Measurements from ENCODE around the gene CHI3L1. TPM values are rescaled to one million over a fixed set of nuclear protein-coding genes. Genes with fewer than 3 reads are reported as not detected.

The CHI3L1 gene
- total RNA-seq, 2 donors from 2014 or later, result not detected

- Mint-ChIP-seq H3K4me3 (no peak overlapping the region), H3K4me1 (no peaks in the 10 kb centered on the region), H3K27ac (no peak overlapping the region), H3K27me3 (peaks cover 4% of the 10 kb centered on the region), H3K36me3 (ENCODE audit: low read depth) (no peaks in the 10 kb centered on the region), H3K9me3 (no peaks in the 10 kb centered on the region)
- no peak for ATAC-seq (replicated peaks)
Observed at GRCh38 chr1:203214871-203215270, 28.4 kb upstream of the CHI3L1 start.

- Mint-ChIP-seq H3K27ac (no peak overlapping the region), H3K27me3 (no peaks in the 10 kb centered on the region)
Observed at GRCh38 chr1:203213126-203213525, 26.6 kb upstream of the CHI3L1 start.

GRCh38 chr1:203211812-203212211 is 25.3 kb upstream of the CHI3L1 start:
- H3K4me3 Mint-ChIP-seq, result no peak overlapping the region
- no peaks in the 10 kb centered on the region for H3K9me3 Mint-ChIP-seq
- peaks cover 4% of the 10 kb centered on the region for H3K27me3 Mint-ChIP-seq
- ATAC-seq (replicated peaks), result no peak
- no peak overlapping the region for H3K27ac Mint-ChIP-seq
- no peaks in the 10 kb centered on the region for H3K36me3 Mint-ChIP-seq (ENCODE audit: low read depth)
- H3K4me1 Mint-ChIP-seq, result no peaks in the 10 kb centered on the region

More at GRCh38 chr1:203213126-203213525, 26.6 kb upstream of the CHI3L1 start:
- Mint-ChIP-seq H3K4me3 (no peak overlapping the region), H3K36me3 (ENCODE audit: low read depth) (no peaks in the 10 kb centered on the region), H3K4me1 (no peaks in the 10 kb centered on the region), H3K9me3 (no peaks in the 10 kb centered on the region)
- ATAC-seq (replicated peaks), result no peak

DNA sequence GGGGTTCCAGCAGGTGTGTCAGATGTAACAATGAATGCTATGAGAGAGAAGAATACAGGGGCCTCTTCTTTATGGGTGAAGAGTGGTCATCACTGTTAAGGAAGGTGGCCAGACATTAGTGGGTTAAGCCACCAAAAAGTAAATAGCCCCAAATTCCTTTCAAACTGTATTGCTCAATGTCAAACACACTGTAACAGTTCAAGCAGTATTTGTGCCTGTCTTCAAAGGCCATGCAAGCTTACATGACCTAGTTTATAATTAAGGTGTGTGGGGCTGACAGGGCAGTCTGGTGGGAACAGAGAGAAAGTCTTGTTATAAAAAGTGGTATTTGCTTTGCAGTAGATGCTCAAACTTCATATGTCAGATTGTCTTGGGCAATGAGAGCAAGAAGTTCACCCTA is 24.5 kb upstream of the CHI3L1 start:
- Mint-ChIP-seq H3K4me3 (no peak overlapping the region), H3K27ac (no peak overlapping the region), H3K9me3 (no peaks in the 10 kb centered on the region), H3K36me3 (ENCODE audit: low read depth) (no peaks in the 10 kb centered on the region), H3K27me3 (peaks cover 4% of the 10 kb centered on the region), H3K4me1 (no peaks in the 10 kb centered on the region)
- ATAC-seq (replicated peaks), result no peak

DNA sequence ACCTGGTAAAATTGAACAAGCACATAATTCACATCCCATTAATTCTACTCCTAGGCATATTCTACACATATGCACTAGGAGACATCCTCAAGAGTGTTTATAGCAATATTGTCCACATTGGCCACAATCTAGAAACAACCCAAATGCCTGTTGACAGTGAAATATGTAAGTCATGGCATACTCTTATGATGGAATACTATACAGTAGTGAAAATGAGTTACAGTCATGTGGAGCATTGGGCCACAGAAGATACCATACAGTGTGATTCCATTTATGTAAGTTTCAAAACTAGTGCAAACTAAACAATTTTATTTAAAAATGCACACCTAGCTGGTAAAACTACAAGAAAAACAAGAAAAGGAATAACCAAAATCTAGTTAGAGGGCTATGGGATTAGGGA is 23.8 kb upstream of the CHI3L1 start:
- Mint-ChIP-seq H3K9me3 (no peaks in the 10 kb centered on the region), H3K27me3 (peaks cover 4% of the 10 kb centered on the region), H3K4me3 (no peak overlapping the region), H3K36me3 (ENCODE audit: low read depth) (no peaks in the 10 kb centered on the region), H3K4me1 (no peaks in the 10 kb centered on the region), H3K27ac (no peak overlapping the region)
- no peak for ATAC-seq (replicated peaks)

- Mint-ChIP-seq H3K27ac (no peak overlapping the region), H3K36me3 (ENCODE audit: low read depth) (no peaks in the 10 kb centered on the region), H3K4me1 (no peaks in the 10 kb centered on the region), H3K27me3 (peaks cover 9% of the 10 kb centered on the region), H3K4me3 (no peak overlapping the region), H3K9me3 (no peaks in the 10 kb centered on the region)
- ATAC-seq (replicated peaks), result no peak
Observed at GRCh38 chr1:203208181-203208580, 21.7 kb upstream of the CHI3L1 start.

- no peaks in the 10 kb centered on the region for H3K9me3 Mint-ChIP-seq
- no peak overlapping the region for H3K4me3 Mint-ChIP-seq
- no peak overlapping the region for H3K27ac Mint-ChIP-seq
- no peaks in the 10 kb centered on the region for H3K4me1 Mint-ChIP-seq
- no peaks in the 10 kb centered on the region for H3K36me3 Mint-ChIP-seq (ENCODE audit: low read depth)
- H3K27me3 Mint-ChIP-seq, result peaks cover 12% of the 10 kb centered on the region
- ATAC-seq (replicated peaks), result no peak
Observed at GRCh38 chr1:203207751-203208150, 21.2 kb upstream of the CHI3L1 start.

GRCh38 chr1:203206129-203206687 is 19.7 kb upstream of the CHI3L1 start:
- H3K36me3 Mint-ChIP-seq (ENCODE audit: low read depth), result no peaks in the 10 kb centered on the region
- H3K9me3 Mint-ChIP-seq, result no peaks in the 10 kb centered on the region
- H3K27me3 Mint-ChIP-seq, result peaks cover 17% of the 10 kb centered on the region
- H3K4me1 Mint-ChIP-seq, result no peaks in the 10 kb centered on the region
- no peak overlapping the region for H3K4me3 Mint-ChIP-seq
- H3K27ac Mint-ChIP-seq, result no peak overlapping the region
- ATAC-seq (replicated peaks), result no peak

- Mint-ChIP-seq H3K27me3 (peaks cover 31% of the 10 kb centered on the region), H3K4me3 (no peak overlapping the region), H3K4me1 (no peaks in the 10 kb centered on the region), H3K27ac (no peak overlapping the region), H3K9me3 (no peaks in the 10 kb centered on the region), H3K36me3 (ENCODE audit: low read depth) (no peaks in the 10 kb centered on the region)
- ATAC-seq (replicated peaks), result no peak
Observed at GRCh38 chr1:203204756-203205155, 18.3 kb upstream of the CHI3L1 start.

DNA sequence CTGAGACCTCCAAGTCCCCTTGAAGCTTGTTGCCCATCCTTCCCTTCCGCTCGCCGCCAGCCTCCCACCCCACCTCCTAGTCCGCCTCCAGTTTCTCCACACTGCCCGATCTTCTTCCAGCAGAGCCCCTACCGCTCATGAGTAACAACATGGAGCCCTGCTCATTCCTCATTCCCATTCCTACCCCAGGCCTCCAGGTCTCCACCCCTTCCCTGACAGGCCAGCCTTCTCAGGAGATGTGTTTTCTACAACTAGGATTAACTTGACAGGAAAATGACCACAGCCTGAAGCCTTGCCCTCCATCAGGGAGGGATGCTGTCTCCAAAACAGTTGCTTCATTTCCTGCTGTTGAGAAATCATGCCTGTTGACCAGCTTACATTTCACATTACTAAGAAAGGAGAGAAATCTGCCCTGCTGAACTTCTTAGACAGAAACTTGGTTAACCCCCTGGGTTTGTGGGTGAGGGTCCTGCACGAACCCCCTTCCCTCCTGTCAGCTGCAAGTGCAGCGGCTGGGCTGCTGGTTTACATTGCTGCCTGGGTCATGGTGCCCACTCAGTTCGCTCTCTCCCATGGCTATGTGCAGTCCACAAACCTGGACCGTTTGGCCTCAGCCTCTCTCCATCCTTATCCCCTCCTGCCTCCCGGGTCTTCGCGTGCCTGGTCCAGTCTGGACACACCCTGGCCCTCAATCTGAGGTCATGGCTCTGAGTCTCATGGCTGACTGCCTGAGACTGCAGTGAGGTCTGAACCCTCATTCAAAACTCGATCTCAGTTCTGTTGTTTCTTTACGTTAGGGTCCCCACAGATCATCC is 16.1 kb upstream of the CHI3L1 start:
- H3K9me3 Mint-ChIP-seq, result no peaks in the 10 kb centered on the region
- no peaks in the 10 kb centered on the region for H3K36me3 Mint-ChIP-seq (ENCODE audit: low read depth)
- peaks cover 32% of the 10 kb centered on the region for H3K27me3 Mint-ChIP-seq
- H3K4me3 Mint-ChIP-seq, result no peak overlapping the region
- no peak overlapping the region for H3K27ac Mint-ChIP-seq
- H3K4me1 Mint-ChIP-seq, result no peaks in the 10 kb centered on the region
- no peak for ATAC-seq (replicated peaks)

- Mint-ChIP-seq H3K27me3 (peaks cover 35% of the 10 kb centered on the region), H3K4me1 (no peaks in the 10 kb centered on the region), H3K9me3 (no peaks in the 10 kb centered on the region), H3K36me3 (ENCODE audit: low read depth) (no peaks in the 10 kb centered on the region), H3K4me3 (no peak overlapping the region), H3K27ac (no peak overlapping the region)
- ATAC-seq (replicated peaks), result no peak
Observed at GRCh38 chr1:203201516-203202205, 15.2 kb upstream of the CHI3L1 start.

DNA sequence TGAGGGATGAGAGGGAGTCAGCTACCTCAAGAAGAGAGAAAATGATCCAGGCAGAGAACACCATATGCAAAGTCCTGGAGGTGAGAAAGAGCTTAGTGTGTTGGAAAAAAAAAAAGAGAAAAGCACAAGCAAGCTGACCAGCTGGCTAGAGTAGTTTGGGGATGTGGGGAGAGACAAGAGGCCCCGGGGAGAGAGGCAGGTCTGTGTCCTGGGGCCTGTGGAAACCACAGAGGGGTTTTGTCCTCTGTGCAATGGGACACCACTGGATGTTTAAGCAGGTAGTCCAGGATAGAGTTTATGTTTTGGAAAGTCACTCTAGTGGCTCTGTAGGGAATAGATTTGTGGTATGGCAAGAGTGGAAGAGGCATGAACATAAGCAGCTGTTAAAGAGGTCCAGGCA is 14.4 kb upstream of the CHI3L1 start:
- Mint-ChIP-seq H3K27me3 (peaks cover 35% of the 10 kb centered on the region), H3K4me1 (no peaks in the 10 kb centered on the region), H3K4me3 (no peak overlapping the region), H3K9me3 (no peaks in the 10 kb centered on the region), H3K27ac (no peak overlapping the region), H3K36me3 (ENCODE audit: low read depth) (no peaks in the 10 kb centered on the region)
- ATAC-seq (replicated peaks), result no peak

GRCh38 chr1:203199816-203200571 is 13.5 kb upstream of the CHI3L1 start:
- Mint-ChIP-seq H3K27me3 (peaks cover 40% of the 10 kb centered on the region), H3K4me3 (no peak overlapping the region), H3K9me3 (no peaks in the 10 kb centered on the region), H3K27ac (no peak overlapping the region), H3K36me3 (ENCODE audit: low read depth) (no peaks in the 10 kb centered on the region), H3K4me1 (no peaks in the 10 kb centered on the region)
- ATAC-seq (replicated peaks), result no peak

GRCh38 chr1:203199481-203199815 is 12.9 kb upstream of the CHI3L1 start:
- Mint-ChIP-seq H3K4me3 (no peak overlapping the region), H3K27me3 (peaks cover 40% of the 10 kb centered on the region), H3K4me1 (no peaks in the 10 kb centered on the region), H3K9me3 (no peaks in the 10 kb centered on the region), H3K36me3 (ENCODE audit: low read depth) (no peaks in the 10 kb centered on the region), H3K27ac (no peak overlapping the region)
- ATAC-seq (replicated peaks), result no peak
